Cardiac muscle cell (in vitro differentiated cells and primary cell): ENCODE results near the gene CACNA2D1. TPM values are rescaled to one million over a fixed set of nuclear protein-coding genes. Genes with fewer than 3 reads are reported as not detected.

Source experiments
- DNase-seq, 2 donors: peaks; one replicate each; pipeline versions ENCODE4 v3.0.0 to v3.0.0-alpha.2; 2010 to 2017; ENCODE audit warnings: low read depth in 1 of 2, low spot score in 1 of 2
- H3K27ac ChIP-seq: fragments of 200-600 bp; sonication (generic); 2 replicates; pipeline ENCODE4 v1.5.1; 2016
- H3K27me3 ChIP-seq: fragments of 200-600 bp; sonication (generic); 2 replicates; pipeline ENCODE4 v1.6.0; 2016; ENCODE audit warnings: control low read depth
- H3K36me3 ChIP-seq: fragments of 200-600 bp; sonication (generic); 2 replicates; pipeline ENCODE4 v1.5.1; 2016; ENCODE audit warnings: control low read depth
- H3K4me1 ChIP-seq: fragments of 200-600 bp; sonication (generic); 2 replicates; pipeline ENCODE4 v1.8.1; 2017; ENCODE audit warnings: low read depth, mild to moderate bottlenecking, mixed run types
- H3K4me3 ChIP-seq: fragments of 200-600 bp; sonication (generic); 2 replicates; pipeline ENCODE4 v1.5.1; 2016; ENCODE audit warnings: mild to moderate bottlenecking
- H3K9me3 ChIP-seq: fragments of 200-600 bp; sonication (generic); 2 replicates; pipeline ENCODE4 v1.5.1; 2017; ENCODE audit warnings: low read depth, mild to moderate bottlenecking, control low read depth
- CTCF ChIP-seq: IDR thresholded peaks from 2 replicates; pipeline ENCODE4 v1.5.1; 2012; ENCODE audit warnings: low read depth, mild to moderate bottlenecking, low read length
- polyA plus RNA-seq: library from polyadenylated mRNA; unstranded; fragments of >200 nt; fragmentation: Nextera tagmentation; extraction: Ambion mirVana; gene quantifications from 2 replicates; pipeline ENCODE4 v1.2.1, GENCODE V29; 2016
- total RNA-seq: library from RNA; depleted of rRNA; stranded (reverse); fragments of >200 nt; gene quantifications from 2 replicates; pipeline ENCODE4 v1.2.3, GENCODE V29; 2016

The CACNA2D1 gene
- total and polyA plus RNA-seq, 2 experiments from 2014 or later: 4.5 to 20.3 TPM

DNA sequence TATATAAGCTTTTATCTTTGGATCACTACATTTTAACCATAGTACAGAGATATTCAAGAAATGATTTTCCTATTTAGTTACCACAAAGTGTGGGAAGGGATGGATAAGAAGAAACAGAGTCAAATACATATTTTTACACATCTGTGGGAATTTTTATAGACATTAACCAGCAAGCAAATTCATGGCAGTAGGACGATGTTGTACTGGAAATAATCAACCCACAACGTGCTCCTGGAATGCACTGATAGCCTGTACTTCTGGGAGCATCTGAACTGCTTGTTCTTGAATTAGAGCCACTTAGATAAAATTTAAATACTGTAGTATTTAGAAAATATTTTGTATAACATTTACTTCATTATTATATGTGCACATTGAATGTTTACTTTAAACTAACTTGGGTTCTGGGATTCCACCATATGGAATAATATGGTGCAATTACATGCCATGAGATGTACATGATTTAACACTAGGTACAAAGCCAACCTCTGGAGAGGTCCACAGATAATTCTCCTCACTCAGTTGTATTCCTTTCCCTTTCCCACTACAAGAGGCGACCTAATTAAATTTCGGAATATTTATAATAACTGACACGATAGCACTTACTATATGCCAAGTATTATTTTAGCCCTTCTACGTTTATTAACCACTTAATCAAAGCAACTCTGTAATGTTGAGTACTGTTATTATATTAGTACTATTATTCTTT, 508.8 kb downstream of the CACNA2D1 start:
- H3K36me3 ChIP-seq: no peaks in the 10 kb centered on the region
- no peaks in the 10 kb centered on the region for H3K9me3 ChIP-seq
- no peak for TF ChIP-seq CTCF
- DNase-seq: peak in 1 of 2 donors; percentile 78
- no peaks in the 10 kb centered on the region for H3K4me1 ChIP-seq
- no peak overlapping the region for H3K4me3 ChIP-seq
- H3K27ac ChIP-seq: no peak overlapping the region
- no peaks in the 10 kb centered on the region for H3K27me3 ChIP-seq

DNA sequence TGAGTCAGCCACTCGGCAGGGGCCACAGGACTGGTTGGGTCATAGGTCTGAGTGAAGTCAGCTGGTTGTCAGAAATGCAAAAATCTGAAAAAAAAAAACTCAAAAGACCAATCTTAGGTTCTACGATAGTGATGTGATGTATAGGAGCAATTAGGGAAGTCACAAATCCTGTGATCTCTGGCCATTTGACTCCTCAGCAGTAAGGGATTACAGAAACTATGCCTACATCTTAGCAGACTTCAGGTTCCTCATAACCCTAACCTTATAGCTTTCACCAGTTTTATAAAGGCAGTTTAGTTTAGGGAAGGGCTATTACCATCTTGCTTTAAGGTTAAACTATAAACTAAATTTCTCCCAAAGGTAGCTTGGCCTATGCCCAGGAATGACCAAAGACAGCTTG, 510.6 kb downstream of the CACNA2D1 start:
- Histone ChIP-seq H3K27ac (no peak overlapping the region), H3K9me3 (no peaks in the 10 kb centered on the region), H3K27me3 (no peaks in the 10 kb centered on the region), H3K4me3 (no peak overlapping the region), H3K4me1 (no peaks in the 10 kb centered on the region), H3K36me3 (no peaks in the 10 kb centered on the region)
- no peak for DNase-seq
- TF ChIP-seq CTCF: no peak

DNA sequence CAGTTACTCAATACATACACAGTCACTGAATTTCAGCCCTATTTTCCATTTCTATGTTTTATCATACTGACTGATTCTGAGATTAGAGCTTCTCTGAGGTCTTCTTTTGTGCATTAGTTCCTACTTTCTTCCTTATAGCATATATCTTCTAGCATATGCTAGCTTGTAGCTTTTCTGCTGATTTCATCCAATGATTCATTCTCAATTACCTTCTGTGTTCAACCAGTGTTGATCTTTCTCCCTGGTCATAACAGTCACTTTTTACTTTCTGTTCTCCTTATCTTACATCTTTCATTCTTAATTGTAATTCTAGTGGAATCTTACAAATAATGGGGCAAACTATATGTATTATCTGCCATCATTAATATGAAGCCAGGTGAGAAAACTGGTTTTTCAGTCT, 514.2 kb downstream of the CACNA2D1 start:
- Histone ChIP-seq H3K4me3 (no peak overlapping the region), H3K36me3 (no peaks in the 10 kb centered on the region), H3K9me3 (no peaks in the 10 kb centered on the region), H3K4me1 (no peaks in the 10 kb centered on the region), H3K27ac (no peak overlapping the region), H3K27me3 (no peaks in the 10 kb centered on the region)
- TF ChIP-seq CTCF: no peak
- DNase-seq: peak in 1 of 2 donors; percentile 14

- H3K27ac ChIP-seq: no peak overlapping the region
- no peak for TF ChIP-seq CTCF
- H3K9me3 ChIP-seq: no peaks in the 10 kb centered on the region
- no peaks in the 10 kb centered on the region for H3K27me3 ChIP-seq
- H3K4me1 ChIP-seq: no peaks in the 10 kb centered on the region
- no peak overlapping the region for H3K4me3 ChIP-seq
- DNase-seq: no peak
- H3K36me3 ChIP-seq: no peaks in the 10 kb centered on the region
Observed at GRCh38 chr7:81926154-81926553, 517.4 kb downstream of the CACNA2D1 start.

DNA sequence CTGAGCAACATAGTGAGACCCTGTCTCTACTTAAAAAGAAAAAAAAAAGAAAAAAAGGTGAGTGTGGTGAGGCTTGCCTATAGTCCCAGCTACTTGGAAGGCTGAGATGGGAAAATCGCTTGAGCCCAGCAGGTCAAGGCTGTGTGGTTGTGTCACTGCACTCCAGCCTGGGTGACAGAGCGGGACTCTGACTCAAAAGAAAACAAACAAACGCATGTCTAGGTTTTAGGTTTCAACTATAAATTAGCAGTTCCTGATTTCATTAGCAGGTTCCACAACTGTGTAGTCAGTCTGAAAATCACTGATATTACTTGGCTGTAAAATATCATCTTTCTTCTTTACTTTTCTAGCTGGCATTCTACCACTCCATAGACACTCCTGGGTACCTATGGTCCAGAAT, 518.0 kb downstream of the CACNA2D1 start:
- TF ChIP-seq CTCF: no peak
- no peak for DNase-seq
- no peak overlapping the region for H3K4me3 ChIP-seq
- no peaks in the 10 kb centered on the region for H3K4me1 ChIP-seq
- no peaks in the 10 kb centered on the region for H3K9me3 ChIP-seq
- no peaks in the 10 kb centered on the region for H3K36me3 ChIP-seq
- no peak overlapping the region for H3K27ac ChIP-seq
- H3K27me3 ChIP-seq: no peaks in the 10 kb centered on the region

DNA sequence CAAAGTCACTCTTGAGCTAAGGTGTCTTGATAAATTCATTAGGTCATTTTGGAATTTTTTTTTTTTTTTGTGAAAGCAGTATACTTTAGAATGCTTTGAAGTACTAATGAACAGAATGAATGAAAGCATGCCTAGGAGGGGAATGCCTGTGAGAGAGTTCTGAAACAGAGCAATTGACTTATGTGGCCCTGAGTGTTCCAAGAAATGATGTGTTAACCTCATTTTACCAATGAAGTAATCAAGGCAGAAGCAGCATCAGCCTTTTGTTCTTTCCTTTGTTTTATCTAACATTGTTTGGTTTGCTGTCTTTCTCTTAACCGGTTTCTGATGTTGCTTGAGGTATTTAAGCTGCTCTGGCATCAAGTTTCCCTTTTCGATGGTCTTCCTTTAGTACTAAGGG, 519.1 kb downstream of the CACNA2D1 start:
- no peak overlapping the region for H3K27ac ChIP-seq
- H3K9me3 ChIP-seq: no peaks in the 10 kb centered on the region
- H3K4me1 ChIP-seq: no peaks in the 10 kb centered on the region
- no peaks in the 10 kb centered on the region for H3K36me3 ChIP-seq
- no peak for TF ChIP-seq CTCF
- no peak overlapping the region for H3K4me3 ChIP-seq
- H3K27me3 ChIP-seq: no peaks in the 10 kb centered on the region
- no peak for DNase-seq
